ENCODE results near the gene KCNH8. TPM values are rescaled to one million over a fixed set of nuclear protein-coding genes. Genes with fewer than 3 reads are reported as not detected.
A peak's percentile ranks its signal among the peaks of the same experiment; 100 is the strongest.

Gene KCNH8
- polyA plus RNA-seq, 1 donor = 2.2 TPM

- Histone ChIP-seq H3K27ac (ENCODE audit: low read length) (no peak overlapping the region), H3K36me3 (ENCODE audit: control insufficient read depth, insufficient read depth, low read length) (no peaks in the 10 kb centered on the region), H3K4me1 (ENCODE audit: control insufficient read depth, insufficient read depth, low read length) (no peaks in the 10 kb centered on the region), H3K4me3 (ENCODE audit: low read length) (no peak overlapping the region), H3K27me3 (ENCODE audit: control insufficient read depth, insufficient read depth, low read length) (no peaks in the 10 kb centered on the region), H3K9me3 (ENCODE audit: control insufficient read depth, low read depth, low read length) (no peaks in the 10 kb centered on the region)
- no peak for DNase-seq
- 31% methylated on average over 2 of the region's 2 CpGs for WGBS (ENCODE audit: insufficient coverage, low lambda C conversion rate)
These were observed 23.5 kb downstream of the KCNH8 start for GRCh38 chr3:19171794-19172193.

- no peaks in the 10 kb centered on the region for H3K36me3 ChIP-seq (ENCODE audit: control insufficient read depth, insufficient read depth, low read length)
- no CpG with 5 or more reads among the region's 1 CpG for WGBS (ENCODE audit: insufficient coverage, low lambda C conversion rate)
- H3K4me3 ChIP-seq (ENCODE audit: low read length) = no peak overlapping the region
- H3K27ac ChIP-seq (ENCODE audit: low read length) = no peak overlapping the region
- DNase-seq = no peak
- no peaks in the 10 kb centered on the region for H3K9me3 ChIP-seq (ENCODE audit: control insufficient read depth, low read depth, low read length)
- H3K4me1 ChIP-seq (ENCODE audit: control insufficient read depth, insufficient read depth, low read length) = no peaks in the 10 kb centered on the region
- no peaks in the 10 kb centered on the region for H3K27me3 ChIP-seq (ENCODE audit: control insufficient read depth, insufficient read depth, low read length)
These were observed 25.6 kb downstream of the KCNH8 start for GRCh38 chr3:19173945-19174344.

GRCh38 chr3:19183584-19183983 lies 35.3 kb downstream of the KCNH8 start:
- WGBS (ENCODE audit: insufficient coverage, low lambda C conversion rate) = 68% methylated on average over 2 of the region's 5 CpGs
- H3K36me3 ChIP-seq (ENCODE audit: control insufficient read depth, insufficient read depth, low read length) = no peaks in the 10 kb centered on the region
- H3K27me3 ChIP-seq (ENCODE audit: control insufficient read depth, insufficient read depth, low read length) = no peaks in the 10 kb centered on the region
- no peaks in the 10 kb centered on the region for H3K9me3 ChIP-seq (ENCODE audit: control insufficient read depth, low read depth, low read length)
- no peak overlapping the region for H3K27ac ChIP-seq (ENCODE audit: low read length)
- no peak for DNase-seq
- no peaks in the 10 kb centered on the region for H3K4me1 ChIP-seq (ENCODE audit: control insufficient read depth, insufficient read depth, low read length)
- no peak overlapping the region for H3K4me3 ChIP-seq (ENCODE audit: low read length)

- H3K9me3 ChIP-seq (ENCODE audit: control insufficient read depth, low read depth, low read length) = no peaks in the 10 kb centered on the region
- no peaks in the 10 kb centered on the region for H3K4me1 ChIP-seq (ENCODE audit: control insufficient read depth, insufficient read depth, low read length)
- H3K27ac ChIP-seq (ENCODE audit: low read length) = no peak overlapping the region
- no peaks in the 10 kb centered on the region for H3K27me3 ChIP-seq (ENCODE audit: control insufficient read depth, insufficient read depth, low read length)
- H3K4me3 ChIP-seq (ENCODE audit: low read length) = no peak overlapping the region
- 100% methylated on average over 1 of the region's 1 CpG for WGBS (ENCODE audit: insufficient coverage, low lambda C conversion rate)
- no peaks in the 10 kb centered on the region for H3K36me3 ChIP-seq (ENCODE audit: control insufficient read depth, insufficient read depth, low read length)
- no peak for DNase-seq
These were observed 41.8 kb downstream of the KCNH8 start for GRCh38 chr3:19190126-19190525.

- no peaks in the 10 kb centered on the region for H3K27me3 ChIP-seq (ENCODE audit: control insufficient read depth, insufficient read depth, low read length)
- WGBS (ENCODE audit: insufficient coverage, low lambda C conversion rate) = no CpG with 5 or more reads among the region's 4 CpGs
These were observed 42.3 kb downstream of the KCNH8 start for GRCh38 chr3:19190602-19191001.

GRCh38 chr3:19199131-19199530 lies 50.8 kb downstream of the KCNH8 start:
- Histone ChIP-seq H3K4me3 (ENCODE audit: low read length) (no peak overlapping the region), H3K27me3 (ENCODE audit: control insufficient read depth, insufficient read depth, low read length) (no peaks in the 10 kb centered on the region), H3K27ac (ENCODE audit: low read length) (no peak overlapping the region), H3K36me3 (ENCODE audit: control insufficient read depth, insufficient read depth, low read length) (no peaks in the 10 kb centered on the region), H3K9me3 (ENCODE audit: control insufficient read depth, low read depth, low read length) (no peaks in the 10 kb centered on the region), H3K4me1 (ENCODE audit: control insufficient read depth, insufficient read depth, low read length) (no peaks in the 10 kb centered on the region)
- 33% methylated on average over 1 of the region's 2 CpGs for WGBS (ENCODE audit: insufficient coverage, low lambda C conversion rate)
- no peak for DNase-seq

More at GRCh38 chr3:19190602-19191001, 42.3 kb downstream of the KCNH8 start:
- no peak for DNase-seq
- no peak overlapping the region for H3K4me3 ChIP-seq (ENCODE audit: low read length)
- H3K27ac ChIP-seq (ENCODE audit: low read length) = no peak overlapping the region
- no peaks in the 10 kb centered on the region for H3K4me1 ChIP-seq (ENCODE audit: control insufficient read depth, insufficient read depth, low read length)
- H3K36me3 ChIP-seq (ENCODE audit: control insufficient read depth, insufficient read depth, low read length) = no peaks in the 10 kb centered on the region
- H3K9me3 ChIP-seq (ENCODE audit: control insufficient read depth, low read depth, low read length) = no peaks in the 10 kb centered on the region

GRCh38 chr3:19202303-19202702 lies 54.0 kb downstream of the KCNH8 start:
- H3K4me3 ChIP-seq (ENCODE audit: low read length) = no peak overlapping the region
- no peaks in the 10 kb centered on the region for H3K36me3 ChIP-seq (ENCODE audit: control insufficient read depth, insufficient read depth, low read length)
- peak in 1 of 2 donors; percentile 4 for DNase-seq
- no CpG with 5 or more reads among the region's 2 CpGs for WGBS (ENCODE audit: insufficient coverage, low lambda C conversion rate)
- no peaks in the 10 kb centered on the region for H3K4me1 ChIP-seq (ENCODE audit: control insufficient read depth, insufficient read depth, low read length)
- no peak overlapping the region for H3K27ac ChIP-seq (ENCODE audit: low read length)
- no peaks in the 10 kb centered on the region for H3K27me3 ChIP-seq (ENCODE audit: control insufficient read depth, insufficient read depth, low read length)
- H3K9me3 ChIP-seq (ENCODE audit: control insufficient read depth, low read depth, low read length) = no peaks in the 10 kb centered on the region

- Histone ChIP-seq H3K27ac (ENCODE audit: low read length) (no peak overlapping the region), H3K36me3 (ENCODE audit: control insufficient read depth, insufficient read depth, low read length) (no peaks in the 10 kb centered on the region), H3K27me3 (ENCODE audit: control insufficient read depth, insufficient read depth, low read length) (no peaks in the 10 kb centered on the region), H3K9me3 (ENCODE audit: control insufficient read depth, low read depth, low read length) (no peaks in the 10 kb centered on the region), H3K4me3 (ENCODE audit: low read length) (no peak overlapping the region), H3K4me1 (ENCODE audit: control insufficient read depth, insufficient read depth, low read length) (no peaks in the 10 kb centered on the region)
- no peak for DNase-seq
- 90% methylated on average over 3 of the region's 3 CpGs for WGBS (ENCODE audit: insufficient coverage, low lambda C conversion rate)
These were observed 54.4 kb downstream of the KCNH8 start for GRCh38 chr3:19202754-19203153.

GRCh38 chr3:19206540-19206939 lies 58.2 kb downstream of the KCNH8 start:
- no peak overlapping the region for H3K4me3 ChIP-seq (ENCODE audit: low read length)
- H3K9me3 ChIP-seq (ENCODE audit: control insufficient read depth, low read depth, low read length) = no peaks in the 10 kb centered on the region
- no peaks in the 10 kb centered on the region for H3K36me3 ChIP-seq (ENCODE audit: control insufficient read depth, insufficient read depth, low read length)
- H3K4me1 ChIP-seq (ENCODE audit: control insufficient read depth, insufficient read depth, low read length) = no peaks in the 10 kb centered on the region
- no peak overlapping the region for H3K27ac ChIP-seq (ENCODE audit: low read length)
- H3K27me3 ChIP-seq (ENCODE audit: control insufficient read depth, insufficient read depth, low read length) = no peaks in the 10 kb centered on the region
- WGBS (ENCODE audit: insufficient coverage, low lambda C conversion rate) = 100% methylated on average over 1 of the region's 2 CpGs
- no peak for DNase-seq

- Histone ChIP-seq H3K9me3 (ENCODE audit: control insufficient read depth, low read depth, low read length) (no peaks in the 10 kb centered on the region), H3K27me3 (ENCODE audit: control insufficient read depth, insufficient read depth, low read length) (no peaks in the 10 kb centered on the region), H3K36me3 (ENCODE audit: control insufficient read depth, insufficient read depth, low read length) (no peaks in the 10 kb centered on the region), H3K4me1 (ENCODE audit: control insufficient read depth, insufficient read depth, low read length) (no peaks in the 10 kb centered on the region), H3K27ac (ENCODE audit: low read length) (no peak overlapping the region), H3K4me3 (ENCODE audit: low read length) (no peak overlapping the region)
- WGBS (ENCODE audit: insufficient coverage, low lambda C conversion rate) = 100% methylated on average over 1 of the region's 6 CpGs
- no peak for DNase-seq
These were observed 65.4 kb downstream of the KCNH8 start for GRCh38 chr3:19213603-19214220.

- no peaks in the 10 kb centered on the region for H3K36me3 ChIP-seq (ENCODE audit: control insufficient read depth, insufficient read depth, low read length)
- no peaks in the 10 kb centered on the region for H3K4me1 ChIP-seq (ENCODE audit: control insufficient read depth, insufficient read depth, low read length)
- WGBS (ENCODE audit: insufficient coverage, low lambda C conversion rate) = no CpG with 5 or more reads among the region's 2 CpGs
- H3K27ac ChIP-seq (ENCODE audit: low read length) = no peak overlapping the region
- H3K4me3 ChIP-seq (ENCODE audit: low read length) = no peak overlapping the region
- DNase-seq = no peak
- no peaks in the 10 kb centered on the region for H3K9me3 ChIP-seq (ENCODE audit: control insufficient read depth, low read depth, low read length)
- no peaks in the 10 kb centered on the region for H3K27me3 ChIP-seq (ENCODE audit: control insufficient read depth, insufficient read depth, low read length)
These were observed 67.1 kb downstream of the KCNH8 start for GRCh38 chr3:19215427-19215826.
